Neuronal stem cell (in vitro differentiated cells): ENCODE results near the gene GPR39.

Source experiments
- DNase-seq: peaks from one replicate; pipeline ENCODE4 v3.0.0-alpha.2; 2013; ENCODE audit warnings: low spot score
- H2AFZ ChIP-seq: one replicate; pipeline ENCODE4 v1.6.1; 2013; ENCODE audit warnings: mild to moderate bottlenecking, low read length, inconsistent platforms
- H2AK5ac ChIP-seq: 2 replicates; pipeline ENCODE4 v1.6.1; 2013; ENCODE audit warnings: low read depth, mild to moderate bottlenecking, inconsistent platforms, low read length, moderate library complexity, mixed read lengths
- H2BK120ac ChIP-seq: 2 replicates; pipeline ENCODE4 v1.6.1; 2013; ENCODE audit warnings: low read depth, mild to moderate bottlenecking, inconsistent platforms, low read length, moderate library complexity, mixed read lengths
- H2BK12ac ChIP-seq: one replicate; pipeline ENCODE4 v1.6.1; 2013; ENCODE audit warnings: low read length, inconsistent platforms
- H2BK15ac ChIP-seq: 2 replicates; pipeline ENCODE4 v1.6.1; 2013; ENCODE audit warnings: mild to moderate bottlenecking, low read length, inconsistent platforms, mixed read lengths
- H2BK5ac ChIP-seq: one replicate; pipeline ENCODE4 v1.6.1; 2013; ENCODE audit warnings: inconsistent platforms, mild to moderate bottlenecking, low read length, moderate library complexity
- H3K14ac ChIP-seq: one replicate; pipeline ENCODE4 v1.6.1; 2013; ENCODE audit warnings: low read length, inconsistent platforms
- H3K18ac ChIP-seq: 2 replicates; pipeline ENCODE4 v1.6.1; 2013; ENCODE audit warnings: low read length, inconsistent platforms
- H3K23ac ChIP-seq: 2 replicates; pipeline ENCODE4 v1.6.1; 2013; ENCODE audit warnings: low read depth, mild to moderate bottlenecking, mixed read lengths, low read length, inconsistent platforms; ENCODE audit not compliant: poor library complexity
- H3K27ac ChIP-seq: replicated peaks from 3 replicates; pipeline ENCODE4 v1.5.1; 2013; ENCODE audit warnings: low read length, inconsistent platforms
- H3K27me3 ChIP-seq, 3 experiments: 2 replicates each; pipeline ENCODE4 v1.6.1; 2013; ENCODE audit warnings: low read length in 3 of 3, mild to moderate bottlenecking in 2 of 3, inconsistent platforms in 1 of 3, low read depth in 1 of 3, mixed read lengths in 1 of 3, moderate library complexity in 1 of 3; ENCODE audit not compliant: control insufficient read depth in 3 of 3, insufficient read depth in 3 of 3
- H3K36me3 ChIP-seq, 2 donors: replicated peaks in 1 of 2; 2 replicates each; pipeline ENCODE4 v1.6.1; 2013; ENCODE audit warnings: low read length in 2 of 2; ENCODE audit not compliant: control insufficient read depth in 2 of 2, insufficient read depth in 2 of 2
- H3K4ac ChIP-seq: 2 replicates; pipeline ENCODE4 v1.6.1; 2013; ENCODE audit warnings: inconsistent platforms, mild to moderate bottlenecking, low read length, moderate library complexity
- H3K4me1 ChIP-seq, 2 donors: 1 replicate in 1 of 2; 2 replicates in 1 of 2; pipeline ENCODE4 v1.6.1; 2013; ENCODE audit warnings: low read length in 2 of 2, low read depth in 1 of 2; ENCODE audit not compliant: control insufficient read depth in 2 of 2, insufficient read depth in 1 of 2
- H3K4me2 ChIP-seq: one replicate; pipeline ENCODE4 v1.6.1; 2013; ENCODE audit warnings: mild to moderate bottlenecking, low read length, inconsistent platforms; ENCODE audit not compliant: insufficient read depth, poor library complexity, severe bottlenecking
- H3K4me3 ChIP-seq, 2 donors: 2 replicates each; pipeline ENCODE4 v1.5.1; 2013; ENCODE audit warnings: low read length in 2 of 2, mild to moderate bottlenecking in 2 of 2, inconsistent platforms in 1 of 2, moderate library complexity in 1 of 2
- H3K79me1 ChIP-seq: one replicate; pipeline ENCODE4 v1.6.1; 2013; ENCODE audit warnings: low read depth, mild to moderate bottlenecking, inconsistent platforms, low read length, moderate library complexity
- H3K9ac ChIP-seq: one replicate; pipeline ENCODE4 v1.6.1; 2013; ENCODE audit warnings: mild to moderate bottlenecking, low read depth, low read length, inconsistent platforms; ENCODE audit not compliant: poor library complexity
- H3K9me3 ChIP-seq, 2 donors: replicated peaks in 1 of 2; 2 replicates each; pipeline versions ENCODE3 to v1.6.1; 2013; ENCODE audit warnings: low read length in 2 of 2, mild to moderate bottlenecking in 2 of 2, inconsistent platforms in 1 of 2, low read depth in 1 of 2, mixed read lengths in 1 of 2, moderate library complexity in 1 of 2; ENCODE audit not compliant: control insufficient read depth in 2 of 2, insufficient read depth in 1 of 2
- H4K8ac ChIP-seq: one replicate; pipeline ENCODE4 v1.6.1; 2013; ENCODE audit warnings: low read depth, mild to moderate bottlenecking, inconsistent platforms, low read length, moderate library complexity
- H4K91ac ChIP-seq: one replicate; pipeline ENCODE4 v1.6.1; 2013; ENCODE audit warnings: low read length, low read depth, mild to moderate bottlenecking, inconsistent platforms; ENCODE audit not compliant: poor library complexity
- WGBS, 2 donors: extraction: QIAGEN DNeasy Blood & Tissue Kit; methylation state at CpG; one replicate each; pipeline ENCODE4 v1.1.7; 2013; ENCODE audit warnings: missing lambda C conversion rate in 2 of 2, mixed read lengths in 1 of 2; ENCODE audit not compliant: insufficient read length in 2 of 2, insufficient replicate concordance in 1 of 2; ENCODE audit errors: extremely low coverage in 2 of 2; 5-methylcytosine and 5-hydroxymethylcytosine counted together

GPR39 gene

GRCh38 chr2:132415256-132415914 lies 1.2 kb upstream of the GPR39 start:
- H2BK120ac ChIP-seq, result no peak overlapping the region
- H2AK5ac ChIP-seq, result no peak overlapping the region
- H3K4me3 ChIP-seq, result peak overlapping the region in 1 of 2 donors; percentile 82
- peaks cover 2 to 4% of the 10 kb centered on the region in 2 donors for H3K9me3 ChIP-seq
- no CpG with 5 or more reads among the region's 9 CpGs for WGBS, 2 donors
- H2BK12ac ChIP-seq, result no peak overlapping the region
- no peak overlapping the region for H3K18ac ChIP-seq
- H3K4me1 ChIP-seq, result peaks cover 0 to 11% of the 10 kb centered on the region in 2 donors
- H3K27me3 ChIP-seq, result peaks cover 0 to 60% (median 5%) of the 10 kb centered on the region in 3 experiments
- no peak overlapping the region for H4K91ac ChIP-seq
- DNase-seq, result no peak
- no peak overlapping the region for H3K27ac ChIP-seq
- no peaks in the 10 kb centered on the region for H3K79me1 ChIP-seq
- H4K8ac ChIP-seq, result no peak overlapping the region
- no peak overlapping the region for H3K4ac ChIP-seq
- no peak overlapping the region for H3K14ac ChIP-seq
- H2AFZ ChIP-seq, result peak overlapping the region; percentile 93
- H3K4me2 ChIP-seq, result peak overlapping the region; percentile 89
- H3K36me3 ChIP-seq, result no peaks in the 10 kb centered on the region
- no peak overlapping the region for H2BK5ac ChIP-seq
- no peak overlapping the region for H2BK15ac ChIP-seq
- H3K23ac ChIP-seq, result no peak overlapping the region
- H3K9ac ChIP-seq, result no peak overlapping the region

- Histone ChIP-seq H3K4me1 (peaks cover 0 to 11% of the 10 kb centered on the region in 2 donors), H2AK5ac (no peak overlapping the region), H2BK15ac (peak overlapping the region; percentile 51), H3K27ac (no peak overlapping the region), H3K23ac (peak overlapping the region; percentile 49), H3K9me3 (peaks cover 2 to 4% of the 10 kb centered on the region in 2 donors), H2BK12ac (no peak overlapping the region), H4K8ac (no peak overlapping the region), H3K27me3 (peaks cover 0 to 60% (median 5%) of the 10 kb centered on the region in 3 experiments), H3K79me1 (no peaks in the 10 kb centered on the region), H3K4me3 (peak overlapping the region; percentile 36 to 82), H3K18ac (peak overlapping the region; percentile 96), H2BK120ac (no peak overlapping the region), H3K14ac (peak overlapping the region; percentile 42), H4K91ac (no peak overlapping the region), H3K4me2 (peak overlapping the region; percentile 89), H3K9ac (peak overlapping the region; percentile 81), H2AFZ (peak overlapping the region; percentile 93), H2BK5ac (peak overlapping the region; percentile 58), H3K4ac (no peak overlapping the region), H3K36me3 (no peaks in the 10 kb centered on the region)
- WGBS, 2 donors, result no CpG with 5 or more reads among the region's 60 CpGs
- peak; percentile 48 for DNase-seq
Measured at GRCh38 chr2:132415915-132416722, 486 bp upstream of the GPR39 start.

GRCh38 chr2:132417430-132418035 lies 928 bp downstream of the GPR39 start:
- no peak for DNase-seq
- Histone ChIP-seq H4K8ac (peak overlapping the region; percentile 84), H3K23ac (no peak overlapping the region), H3K4me1 (peaks cover 0 to 11% of the 10 kb centered on the region in 2 donors), H3K4ac (no peak overlapping the region), H3K9ac (no peak overlapping the region), H3K14ac (no peak overlapping the region), H2BK5ac (no peak overlapping the region), H2BK120ac (peak overlapping the region; percentile 67), H3K36me3 (no peaks in the 10 kb centered on the region), H2BK15ac (peak overlapping the region; percentile 41), H3K9me3 (peaks cover 2 to 4% of the 10 kb centered on the region in 2 donors), H2BK12ac (peak overlapping the region; percentile 26), H3K27me3 (peaks cover 0 to 60% (median 5%) of the 10 kb centered on the region in 3 experiments), H3K18ac (peak overlapping the region; percentile 48), H2AK5ac (peak overlapping the region; percentile 98), H3K4me3 (no peak overlapping the region), H2AFZ (no peak overlapping the region), H3K4me2 (no peak overlapping the region), H4K91ac (no peak overlapping the region), H3K27ac (no peak overlapping the region), H3K79me1 (no peaks in the 10 kb centered on the region)
- WGBS, 2 donors, result no CpG with 5 or more reads among the region's 30 CpGs

GRCh38 chr2:132419235-132419634 lies 2.6 kb downstream of the GPR39 start:
- Histone ChIP-seq H3K79me1 (no peaks in the 10 kb centered on the region), H3K23ac (no peak overlapping the region), H2AFZ (no peak overlapping the region), H2BK12ac (no peak overlapping the region), H3K14ac (no peak overlapping the region), H3K4ac (no peak overlapping the region), H4K91ac (no peak overlapping the region), H3K4me2 (no peak overlapping the region), H3K9ac (no peak overlapping the region), H2BK120ac (no peak overlapping the region), H3K36me3 (no peaks in the 10 kb centered on the region), H3K18ac (no peak overlapping the region), H3K27ac (no peak overlapping the region), H3K4me3 (no peak overlapping the region), H2BK5ac (no peak overlapping the region), H2BK15ac (no peak overlapping the region), H3K4me1 (peaks cover 0 to 11% of the 10 kb centered on the region in 2 donors), H2AK5ac (no peak overlapping the region), H4K8ac (no peak overlapping the region), H3K27me3 (peaks cover 0 to 52% (median 5%) of the 10 kb centered on the region in 3 experiments), H3K9me3 (peaks cover 2 to 4% of the 10 kb centered on the region in 2 donors)
- no CpG with 5 or more reads among the region's 3 CpGs for WGBS, 2 donors
- no peak for DNase-seq
